Prostate gland (tissue), 2 donors: ENCODE measurements around the gene SLC6A6.

Experiments
- CTCF ChIP-seq, 4 experiments: fragments of 200-600 bp in 2 of 4; fragments of 450-650 bp in 2 of 4; sonication (generic) in 2 of 4; IDR thresholded peaks; 1 replicate in 3 of 4; 2 replicates in 1 of 4; pipeline ENCODE4 v1.5.1; 2016 to 2019; ENCODE audit warnings: antibody characterized with exemption in 4 of 4, mild to moderate bottlenecking in 2 of 4, moderate library complexity in 2 of 4
- POLR2AphosphoS5 ChIP-seq: sonication (generic); formaldehyde crosslinking; IDR thresholded peaks from one replicate; pipeline ENCODE4 v1.6.1; 2017; ENCODE audit warnings: antibody characterized with exemption

- TF ChIP-seq CTCF (IDR thresholded peaks at IDR 0.05): no peak
- TF ChIP-seq POLR2AphosphoS5: no peak
Observed at GRCh38 chr3:14488286-14489041, 86.1 kb downstream of the SLC6A6 start.
